MM.1S (cell line): ENCODE measurements around the gene TMEM37.

Experiments
- DNase-seq: peaks from one replicate; pipeline ENCODE4 v3.0.0-alpha.2; 2015
- H2AFZ ChIP-seq: fragments of 300-600 bp; sonication (generic); 2 replicates; pipeline ENCODE4 v1.6.0; 2016; ENCODE audit warnings: antibody characterized with exemption, low read length
- H3F3A ChIP-seq: fragments of 300-600 bp; sonication (generic); 2 replicates; pipeline ENCODE4 v1.6.1; 2016; ENCODE audit warnings: mild to moderate bottlenecking, antibody characterized with exemption, low read length, moderate library complexity, mixed read lengths; ENCODE audit not compliant: insufficient read depth
- H3K27ac ChIP-seq: fragments of 300-600 bp; sonication (generic); 2 replicates; pipeline ENCODE4 v1.5.1; 2016; ENCODE audit warnings: mild to moderate bottlenecking, low read length
- H3K27me3 ChIP-seq: fragments of 300-600 bp; sonication (generic); replicated peaks from 2 replicates; pipeline ENCODE4 v1.6.0; 2016; ENCODE audit warnings: low read length; ENCODE audit not compliant: insufficient read depth
- H3K36me3 ChIP-seq: fragments of 300-600 bp; sonication (generic); replicated peaks from 2 replicates; pipeline ENCODE4 v1.6.1; 2016; ENCODE audit warnings: mild to moderate bottlenecking, low read length, mixed read lengths; ENCODE audit not compliant: insufficient read depth
- H3K4me1 ChIP-seq: fragments of 300-600 bp; sonication (generic); 2 replicates; pipeline ENCODE4 v1.6.1; 2016; ENCODE audit warnings: low read length, mixed read lengths
- H3K4me2 ChIP-seq: fragments of 300-600 bp; sonication (generic); 2 replicates; pipeline ENCODE4 v1.6.0; 2016; ENCODE audit warnings: low read depth, low read length
- H3K4me3 ChIP-seq: fragments of 300-600 bp; sonication (generic); 2 replicates; pipeline ENCODE4 v1.5.1; 2016; ENCODE audit warnings: low read length, mixed read lengths
- H3K79me2 ChIP-seq: fragments of 300-600 bp; sonication (generic); 2 replicates; pipeline ENCODE4 v1.6.1; 2016; ENCODE audit warnings: mixed run types, low read length, mixed read lengths
- H3K9ac ChIP-seq: fragments of 300-600 bp; sonication (generic); 2 replicates; pipeline ENCODE4 v1.6.1; 2016; ENCODE audit warnings: low read length, mixed read lengths
- H3K9me2 ChIP-seq: fragments of 300-600 bp; sonication (generic); replicated peaks from 2 replicates; pipeline ENCODE4 v1.6.1; 2016; ENCODE audit warnings: mild to moderate bottlenecking, low read length, mixed read lengths; ENCODE audit not compliant: insufficient read depth
- H3K9me3 ChIP-seq: fragments of 300-600 bp; sonication (generic); replicated peaks from 2 replicates; pipeline ENCODE4 v1.6.1; 2016; ENCODE audit warnings: mild to moderate bottlenecking, low read length, mixed read lengths; ENCODE audit not compliant: insufficient read depth
- H4K20me1 ChIP-seq: fragments of 300-600 bp; sonication (generic); 2 replicates; pipeline ENCODE4 v1.6.1; 2016; ENCODE audit warnings: mild to moderate bottlenecking, low read length, moderate library complexity, mixed read lengths; ENCODE audit not compliant: insufficient read depth
- EZH2 ChIP-seq: fragments of 300-600 bp; sonication (generic); optimal IDR thresholded peaks from 2 replicates; pipeline ENCODE3; 2017; ENCODE audit warnings: low read depth, mild to moderate bottlenecking, antibody characterized with exemption, low read length, mixed read lengths
- EZH2phosphoT487 ChIP-seq: fragments of 300-600 bp; sonication (generic); IDR thresholded peaks from 2 replicates; pipeline ENCODE4 v1.6.1; 2018; ENCODE audit warnings: antibody characterized with exemption, low read length
- TF ChIP-seq, protein P1 (sequence below): fragments of 300-600 bp; sonication (generic); IDR thresholded peaks from 2 replicates; pipeline ENCODE4 v1.5.1; 2016; ENCODE audit warnings: antibody characterized with exemption, low read length, mixed read lengths

TMEM37 gene

GRCh38 chr2:119478188-119478977 is 46.7 kb downstream of the TMEM37 start:
- H4K20me1 ChIP-seq: no peaks in the 10 kb centered on the region
- no peak overlapping the region for H3K4me2 ChIP-seq
- no peaks in the 10 kb centered on the region for H3K9me2 ChIP-seq
- no peaks in the 10 kb centered on the region for H3F3A ChIP-seq
- DNase-seq: no peak
- H3K36me3 ChIP-seq: no peaks in the 10 kb centered on the region
- H3K4me3 ChIP-seq: no peak overlapping the region
- no peaks in the 10 kb centered on the region for H3K27me3 ChIP-seq
- H3K4me1 ChIP-seq: no peaks in the 10 kb centered on the region; the same call in 1 of the 2 replicates
- H2AFZ ChIP-seq: no peak overlapping the region
- TF ChIP-seq, protein P1, sequence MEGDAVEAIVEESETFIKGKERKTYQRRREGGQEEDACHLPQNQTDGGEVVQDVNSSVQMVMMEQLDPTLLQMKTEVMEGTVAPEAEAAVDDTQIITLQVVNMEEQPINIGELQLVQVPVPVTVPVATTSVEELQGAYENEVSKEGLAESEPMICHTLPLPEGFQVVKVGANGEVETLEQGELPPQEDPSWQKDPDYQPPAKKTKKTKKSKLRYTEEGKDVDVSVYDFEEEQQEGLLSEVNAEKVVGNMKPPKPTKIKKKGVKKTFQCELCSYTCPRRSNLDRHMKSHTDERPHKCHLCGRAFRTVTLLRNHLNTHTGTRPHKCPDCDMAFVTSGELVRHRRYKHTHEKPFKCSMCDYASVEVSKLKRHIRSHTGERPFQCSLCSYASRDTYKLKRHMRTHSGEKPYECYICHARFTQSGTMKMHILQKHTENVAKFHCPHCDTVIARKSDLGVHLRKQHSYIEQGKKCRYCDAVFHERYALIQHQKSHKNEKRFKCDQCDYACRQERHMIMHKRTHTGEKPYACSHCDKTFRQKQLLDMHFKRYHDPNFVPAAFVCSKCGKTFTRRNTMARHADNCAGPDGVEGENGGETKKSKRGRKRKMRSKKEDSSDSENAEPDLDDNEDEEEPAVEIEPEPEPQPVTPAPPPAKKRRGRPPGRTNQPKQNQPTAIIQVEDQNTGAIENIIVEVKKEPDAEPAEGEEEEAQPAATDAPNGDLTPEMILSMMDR: no peak
- TF ChIP-seq EZH2phosphoT487: no peak
- no peak for TF ChIP-seq EZH2
- H3K9me3 ChIP-seq: no peaks in the 10 kb centered on the region
- H3K9ac ChIP-seq: no peak overlapping the region
- no peak overlapping the region for H3K27ac ChIP-seq
- H3K79me2 ChIP-seq: no peaks in the 10 kb centered on the region

DNA sequence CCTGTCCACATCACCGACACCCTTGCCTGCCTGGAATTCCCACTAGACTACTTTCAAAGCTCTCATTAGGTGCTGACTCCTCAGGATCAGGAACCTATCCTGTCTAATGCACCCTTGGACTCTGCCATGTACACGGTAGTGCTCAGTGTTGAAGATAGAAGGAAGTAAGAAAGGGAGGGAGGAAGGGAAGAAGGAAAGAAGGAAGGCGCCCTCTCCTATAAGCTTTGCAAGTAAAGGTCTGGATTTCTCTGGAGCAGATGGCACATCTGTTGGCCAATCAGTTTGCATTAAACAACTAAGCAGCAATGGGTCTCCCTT is 47.3 kb downstream of the TMEM37 start:
- Histone ChIP-seq H3K9ac (no peak overlapping the region), H3K27me3 (no peaks in the 10 kb centered on the region), H3K79me2 (no peaks in the 10 kb centered on the region), H3K36me3 (no peaks in the 10 kb centered on the region), H3K9me3 (no peaks in the 10 kb centered on the region), H3K4me3 (no peak overlapping the region), H4K20me1 (no peaks in the 10 kb centered on the region), H3F3A (no peaks in the 10 kb centered on the region), H3K27ac (no peak overlapping the region), H3K4me2 (no peak overlapping the region), H3K9me2 (no peaks in the 10 kb centered on the region), H2AFZ (no peak overlapping the region), H3K4me1 (no peaks in the 10 kb centered on the region; the same call in 1 of the 2 replicates)
- no peak for TF ChIP-seq EZH2phosphoT487
- TF ChIP-seq, protein P1: no peak
- TF ChIP-seq EZH2: no peak
- DNase-seq: no peak

- H3K27me3 ChIP-seq: no peaks in the 10 kb centered on the region
- H3K36me3 ChIP-seq: no peaks in the 10 kb centered on the region
- no peaks in the 10 kb centered on the region for H3F3A ChIP-seq
- no peaks in the 10 kb centered on the region for H3K79me2 ChIP-seq
- no peak for DNase-seq
- H3K27ac ChIP-seq: no peak overlapping the region
- H3K9ac ChIP-seq: no peak overlapping the region
- H3K9me2 ChIP-seq: no peaks in the 10 kb centered on the region
- no peak overlapping the region for H2AFZ ChIP-seq
- no peaks in the 10 kb centered on the region for H3K9me3 ChIP-seq
- H3K4me2 ChIP-seq: no peak overlapping the region
- H3K4me1 ChIP-seq: no peaks in the 10 kb centered on the region; the same call in 1 of the 2 replicates
- H4K20me1 ChIP-seq: no peaks in the 10 kb centered on the region
- no peak overlapping the region for H3K4me3 ChIP-seq
- TF ChIP-seq, protein P1: no peak
- TF ChIP-seq EZH2 (no peak), EZH2phosphoT487 (no peak)
These were observed 48.5 kb downstream of the TMEM37 start for GRCh38 chr2:119480184-119480583.
